ENCODE results near the gene GOLGA6L26.
"Not testable (repeated sequence)": the region's sequence is repeated elsewhere in the genome, so short reads cannot be mapped to it uniquely, and the experiment has no call there.

DNA sequence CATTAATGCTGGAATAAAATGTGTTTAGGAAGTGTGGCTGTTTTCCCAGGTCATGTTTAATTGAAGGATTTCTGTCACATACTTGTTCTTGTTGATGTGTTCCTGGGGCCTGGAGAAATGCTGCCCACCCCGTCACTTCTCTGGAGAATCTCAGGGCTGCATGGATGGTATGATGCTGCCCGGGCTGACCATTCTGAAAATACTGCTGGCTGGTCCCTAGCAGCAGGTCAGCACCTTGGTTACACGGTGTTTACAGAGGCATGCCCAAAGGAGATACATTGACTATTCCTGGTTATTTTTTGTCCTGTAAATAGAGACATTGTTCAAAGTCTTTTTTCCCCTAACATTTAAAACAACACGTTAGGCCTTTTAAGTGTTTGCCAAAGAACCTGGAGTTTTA lies 46.7 kb upstream of the GOLGA6L26 start:
- TF ChIP-seq, protein P1, sequence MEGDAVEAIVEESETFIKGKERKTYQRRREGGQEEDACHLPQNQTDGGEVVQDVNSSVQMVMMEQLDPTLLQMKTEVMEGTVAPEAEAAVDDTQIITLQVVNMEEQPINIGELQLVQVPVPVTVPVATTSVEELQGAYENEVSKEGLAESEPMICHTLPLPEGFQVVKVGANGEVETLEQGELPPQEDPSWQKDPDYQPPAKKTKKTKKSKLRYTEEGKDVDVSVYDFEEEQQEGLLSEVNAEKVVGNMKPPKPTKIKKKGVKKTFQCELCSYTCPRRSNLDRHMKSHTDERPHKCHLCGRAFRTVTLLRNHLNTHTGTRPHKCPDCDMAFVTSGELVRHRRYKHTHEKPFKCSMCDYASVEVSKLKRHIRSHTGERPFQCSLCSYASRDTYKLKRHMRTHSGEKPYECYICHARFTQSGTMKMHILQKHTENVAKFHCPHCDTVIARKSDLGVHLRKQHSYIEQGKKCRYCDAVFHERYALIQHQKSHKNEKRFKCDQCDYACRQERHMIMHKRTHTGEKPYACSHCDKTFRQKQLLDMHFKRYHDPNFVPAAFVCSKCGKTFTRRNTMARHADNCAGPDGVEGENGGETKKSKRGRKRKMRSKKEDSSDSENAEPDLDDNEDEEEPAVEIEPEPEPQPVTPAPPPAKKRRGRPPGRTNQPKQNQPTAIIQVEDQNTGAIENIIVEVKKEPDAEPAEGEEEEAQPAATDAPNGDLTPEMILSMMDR (IDR thresholded peaks at IDR 0.05; ENCODE audit: low read depth, low read length) = not testable (repeated sequence)
- not testable (repeated sequence) for TF ChIP-seq EZH2phosphoT487 (IDR thresholded peaks at IDR 0.05; ENCODE audit: low read depth)
